ENCODE measurements around the gene OR2A42.
"Not testable (repeated sequence)": the region's sequence is repeated elsewhere in the genome, so short reads cannot be mapped to it uniquely, and the experiment has no call there.

OR2A42 gene

DNA sequence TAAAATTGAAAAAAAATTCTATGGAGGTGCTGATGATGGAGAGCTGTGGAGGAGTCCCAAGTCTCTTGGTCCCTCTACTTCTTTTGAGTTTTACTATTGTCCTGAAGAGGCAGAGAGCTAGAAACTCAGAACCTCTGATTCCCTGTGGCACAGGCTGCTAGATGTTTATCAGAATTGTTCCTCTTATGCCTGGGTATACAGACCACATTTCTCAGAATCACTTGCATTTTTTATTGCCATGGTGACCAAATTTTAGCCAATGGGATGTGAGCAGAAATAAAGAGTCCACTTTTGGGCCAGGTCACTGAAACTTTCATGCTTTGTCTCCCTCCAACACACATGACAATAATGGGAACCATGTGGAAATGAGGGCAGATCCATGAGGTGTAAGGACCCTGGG, 15.7 kb downstream of the OR2A42 start:
- DNase-seq = not testable (repeated sequence)

DNA sequence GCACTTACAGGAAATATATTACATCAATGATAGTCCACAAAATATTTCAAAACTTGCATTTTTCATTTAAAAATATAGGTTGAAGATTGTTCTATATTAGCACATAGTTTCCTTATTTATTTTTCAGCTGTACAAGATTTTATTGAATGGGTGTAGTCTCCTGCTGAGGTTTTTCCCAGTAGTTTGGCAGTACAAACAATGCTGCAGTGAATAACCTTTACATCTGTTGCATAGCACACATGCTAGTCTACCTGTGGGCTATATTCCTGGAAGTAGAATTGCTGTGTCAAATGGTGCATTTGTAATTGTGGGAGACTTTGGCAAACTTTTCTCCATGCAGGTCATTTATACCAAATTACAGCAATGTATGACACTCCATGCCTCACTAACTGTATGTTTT, 18.9 kb downstream of the OR2A42 start:
- DNase-seq = not testable (repeated sequence)

DNA sequence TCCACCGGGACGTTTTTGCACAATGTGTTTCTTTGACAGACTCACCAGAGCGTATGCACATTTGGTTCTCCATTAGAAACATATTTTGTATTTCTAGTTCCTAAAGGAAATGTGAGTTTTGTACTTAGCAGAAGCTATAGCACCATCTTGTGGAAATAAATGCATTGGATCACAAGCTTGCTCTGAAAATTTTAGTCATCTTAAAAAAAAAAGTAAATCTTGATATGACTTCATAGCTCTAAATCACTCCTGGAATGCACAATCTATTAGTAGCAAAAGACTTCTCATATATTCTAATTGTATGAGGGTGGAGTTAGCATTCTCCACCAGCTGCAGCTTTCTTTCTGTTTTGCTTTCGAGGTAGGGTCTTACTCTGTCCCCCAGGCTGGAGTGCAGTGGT, 20.3 kb downstream of the OR2A42 start:
- not testable (repeated sequence) for DNase-seq

DNA sequence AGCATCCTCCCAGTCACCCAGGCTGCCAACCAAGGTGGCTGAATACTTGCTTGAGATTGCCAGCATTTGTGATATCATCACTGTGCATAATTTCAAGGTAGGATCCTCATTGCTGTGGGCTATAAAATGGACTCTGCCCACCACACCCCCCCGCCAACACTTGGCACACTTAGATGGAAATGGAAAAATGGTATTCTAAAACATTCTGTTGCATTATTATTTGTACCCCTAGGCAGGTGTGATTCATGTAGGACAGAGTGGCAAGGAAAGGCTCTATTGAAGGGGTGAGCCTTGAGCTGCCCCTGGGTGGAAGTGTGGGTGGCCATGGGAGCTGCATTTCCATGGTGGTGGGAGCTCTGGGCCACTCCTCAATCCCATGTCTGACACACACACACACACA, 20.8 kb downstream of the OR2A42 start:
- DNase-seq = not testable (repeated sequence)

DNA sequence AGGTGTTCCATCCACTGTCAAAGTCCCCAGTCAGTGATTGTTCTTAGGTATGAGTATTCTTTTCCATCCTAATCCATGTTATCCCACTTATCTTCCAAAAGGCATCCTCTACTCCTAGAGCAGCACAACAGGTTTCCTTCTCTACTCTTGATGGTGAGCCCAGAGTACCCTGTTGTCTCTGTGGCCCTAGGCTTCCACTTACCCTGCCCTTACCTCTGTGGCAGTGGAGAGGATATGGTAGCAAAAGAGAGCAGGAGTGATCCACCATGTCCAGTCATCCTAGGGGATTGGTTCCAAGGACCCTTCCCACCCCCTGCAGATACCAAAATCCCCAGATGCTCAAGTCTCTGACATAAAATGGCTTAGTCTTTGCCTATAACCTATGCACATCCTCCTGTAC, 22.2 kb downstream of the OR2A42 start:
- DNase-seq = not testable (repeated sequence)

DNA sequence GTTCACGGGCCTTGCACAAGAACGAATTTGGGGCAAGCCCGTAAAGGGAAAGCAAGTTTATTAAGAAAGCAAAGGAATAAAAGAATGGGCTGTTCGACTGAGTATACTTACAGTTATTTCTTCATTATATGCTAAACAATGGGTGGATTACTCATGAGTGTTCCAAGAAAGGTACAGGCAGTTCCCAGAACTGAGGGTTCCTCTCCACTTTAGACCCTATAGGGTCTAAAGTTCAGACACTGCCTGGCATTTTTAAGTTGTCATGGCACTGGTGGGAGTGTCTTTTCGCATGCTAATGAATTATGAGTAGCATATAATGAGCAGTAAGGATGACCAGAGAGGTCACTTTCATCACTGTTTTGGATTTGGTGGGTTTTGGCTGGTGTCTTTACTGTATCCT, 34.1 kb downstream of the OR2A42 start:
- not testable (repeated sequence) for DNase-seq

DNA sequence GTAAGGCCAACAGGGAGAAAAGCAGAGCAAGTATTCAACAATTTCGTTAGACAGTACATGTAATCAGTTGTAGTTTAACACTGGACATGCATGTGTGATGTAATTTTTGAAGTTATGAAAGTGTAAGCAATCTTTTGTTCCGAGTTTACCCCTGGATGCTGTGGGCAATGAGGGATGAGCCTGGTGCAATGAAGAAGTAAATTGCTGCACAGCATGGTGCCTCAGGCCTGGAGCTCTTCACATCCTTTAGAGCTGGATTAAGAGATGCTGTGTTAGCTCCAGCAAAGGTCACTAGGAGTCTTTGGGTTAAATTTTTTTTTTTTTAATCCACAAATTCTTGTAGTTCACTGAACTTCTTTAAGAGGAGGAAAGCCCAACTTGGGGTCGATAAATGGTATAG, 36.3 kb downstream of the OR2A42 start:
- DNase-seq = not testable (repeated sequence)

DNA sequence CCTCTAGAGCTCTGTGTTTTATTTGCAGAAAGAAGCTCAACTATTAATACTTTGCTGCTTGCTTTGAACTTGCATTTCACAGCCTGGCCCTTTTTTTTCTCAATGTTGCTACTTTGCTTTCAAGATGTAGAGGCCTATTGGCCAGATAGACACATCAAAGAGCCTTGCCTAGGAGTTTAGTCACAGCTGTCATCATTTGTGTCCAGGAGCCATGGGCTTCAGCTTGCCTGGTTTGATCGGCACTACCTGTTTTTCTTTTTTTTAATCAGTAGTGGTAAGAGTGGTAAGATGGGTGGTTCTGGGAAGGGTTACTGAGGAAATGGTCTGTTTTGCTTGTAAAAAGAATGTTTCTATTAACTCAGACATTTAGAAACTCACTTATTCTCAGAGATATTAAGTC, 37.4 kb downstream of the OR2A42 start:
- not testable (repeated sequence) for DNase-seq

DNA sequence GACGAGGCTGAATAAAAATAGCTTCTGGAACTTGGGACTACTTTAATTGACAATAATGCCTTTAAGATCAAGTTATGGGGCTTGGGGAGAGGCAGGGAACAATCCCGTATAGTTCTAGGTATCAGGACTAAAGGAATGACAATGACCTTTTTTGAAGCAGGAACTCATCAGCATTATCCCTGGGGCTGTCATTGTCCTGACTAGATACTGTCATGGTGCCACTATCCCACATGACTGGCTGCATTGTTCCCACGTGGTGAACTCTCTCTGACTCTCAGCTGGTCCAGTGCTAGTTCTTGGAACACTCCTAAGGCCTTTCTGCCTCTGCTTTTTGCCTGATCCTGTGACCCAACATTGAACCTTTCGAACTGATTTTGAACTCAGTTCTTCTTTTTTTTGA, 40.5 kb downstream of the OR2A42 start:
- DNase-seq = not testable (repeated sequence)

DNA sequence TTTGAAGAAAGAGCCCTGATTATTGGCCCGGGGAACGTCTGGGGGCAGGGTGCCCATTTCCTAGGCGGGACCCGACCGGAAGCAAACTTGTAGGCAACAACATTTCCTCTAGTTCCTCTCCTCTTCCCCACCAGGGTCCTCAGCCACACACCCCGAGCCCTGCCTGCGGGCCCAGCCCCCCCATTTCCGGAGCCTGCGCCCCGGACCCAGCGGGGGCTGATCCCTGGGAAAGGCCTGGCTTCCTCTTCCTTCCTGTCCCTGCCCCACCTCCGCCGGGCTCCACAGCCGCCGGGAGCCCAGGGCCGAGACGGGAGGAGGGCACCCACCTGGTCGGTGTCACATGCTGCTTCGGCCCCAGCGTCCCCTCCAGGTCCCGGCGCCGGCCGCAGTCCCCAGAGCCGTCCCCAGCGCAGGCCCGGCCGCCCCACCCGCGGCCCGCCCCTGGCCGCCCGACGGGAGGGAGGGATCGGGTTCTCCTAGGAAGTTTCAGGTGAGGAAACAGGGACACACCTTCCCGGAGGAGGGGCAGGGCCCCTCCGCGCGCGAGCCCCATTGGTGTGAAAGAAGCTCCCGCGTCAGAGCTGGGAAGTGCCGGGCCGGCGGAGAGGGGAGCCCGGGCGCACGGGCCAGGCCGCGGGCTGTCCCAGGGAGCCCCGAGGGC, 44.1 kb downstream of the OR2A42 start, which contains the start of gene ARHGEF35:
Gene ARHGEF35, minus strand, starts transcription at position 622 of the 661 bp plus-strand sequence. CDS start 7,450 bp downstream, outside the sequence.
- not testable (repeated sequence) for DNase-seq

DNA sequence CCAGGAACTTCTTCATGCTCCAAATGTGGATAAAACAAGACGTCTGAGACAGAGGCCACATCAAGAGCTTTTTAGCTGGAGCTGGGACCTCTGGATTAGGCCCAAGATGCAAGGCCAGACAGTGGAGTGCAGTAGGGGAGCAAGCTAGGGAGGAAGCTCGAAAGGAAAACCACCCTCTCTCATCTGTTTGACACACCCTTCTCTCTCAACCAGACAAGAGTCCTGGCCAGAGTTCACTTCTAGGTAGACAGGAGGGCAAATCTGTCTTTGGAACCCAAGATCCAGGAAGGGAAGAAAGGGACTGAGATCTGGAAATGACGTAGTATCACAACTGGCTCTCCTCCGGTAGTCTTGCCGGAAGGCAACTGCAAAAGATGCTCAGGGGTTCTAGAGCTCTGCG, 45.0 kb downstream of the OR2A42 start:
- not testable (repeated sequence) for DNase-seq

DNA sequence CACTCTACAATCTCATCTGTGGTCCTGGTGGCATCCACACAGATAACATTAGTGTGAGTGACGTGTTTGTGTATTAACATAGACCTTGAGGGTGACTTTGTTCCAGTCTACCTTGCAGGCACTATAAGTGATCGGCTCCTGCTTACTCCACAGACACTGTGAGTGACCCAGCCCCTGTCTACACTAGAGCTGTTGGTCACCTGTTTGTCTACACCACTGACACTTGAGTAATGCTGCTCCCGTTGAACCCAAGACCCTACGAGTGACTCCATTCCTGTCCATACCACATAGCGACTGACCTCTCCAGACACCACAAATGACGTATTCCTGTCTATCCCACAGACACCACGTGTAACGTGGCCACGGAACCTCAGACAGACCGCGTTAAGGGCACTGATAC, 45.6 kb downstream of the OR2A42 start:
- not testable (repeated sequence) for DNase-seq

DNA sequence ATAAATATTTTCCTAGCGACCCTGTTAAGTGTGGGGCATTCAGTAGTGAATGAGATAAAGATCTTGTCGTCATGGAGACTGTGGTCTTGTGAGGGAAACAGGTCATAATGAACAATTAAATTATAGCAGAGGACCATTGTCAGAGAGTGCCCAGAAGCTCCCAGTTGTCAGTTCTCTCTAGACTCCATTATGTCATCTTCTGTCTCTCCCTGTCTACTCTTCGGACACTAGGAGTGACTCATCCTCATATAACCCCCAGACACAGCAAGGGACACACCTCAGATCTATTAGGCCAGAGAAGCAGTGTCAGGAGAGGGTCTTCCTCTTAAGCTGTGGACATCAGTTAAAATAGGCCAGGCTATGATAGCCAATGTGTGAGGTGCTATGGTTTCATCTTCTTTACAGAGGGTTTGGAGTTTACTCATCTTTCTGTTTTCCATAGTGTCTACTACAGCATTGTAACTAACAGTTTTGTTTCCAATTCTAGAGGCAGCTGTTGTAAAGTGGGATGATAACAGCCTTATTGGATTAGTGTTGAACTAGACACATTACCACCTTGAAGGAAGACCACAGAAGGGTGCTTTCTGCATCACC, 50.7 kb downstream of the OR2A42 start:
- DNase-seq = not testable (repeated sequence)

DNA sequence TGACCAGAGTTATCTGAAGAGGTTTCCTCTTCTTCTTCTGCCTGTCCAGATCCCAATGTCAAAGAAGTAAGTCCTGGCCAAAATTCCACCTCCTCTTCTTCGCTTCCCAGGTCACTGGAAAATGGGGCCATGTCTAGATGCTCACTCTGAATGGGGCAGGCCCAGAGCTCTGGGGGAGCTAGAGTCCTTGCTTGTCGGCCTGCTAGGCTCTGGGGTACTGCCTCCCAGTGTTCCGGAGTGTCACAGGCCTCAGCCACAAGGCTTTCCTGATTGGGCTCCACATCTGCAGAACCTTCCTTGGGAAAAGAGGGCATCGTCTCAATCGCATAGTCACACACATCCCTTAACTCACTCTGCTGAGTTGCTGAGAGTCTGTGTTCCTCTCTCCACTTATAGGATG, 51.6 kb downstream of the OR2A42 start:
- DNase-seq = not testable (repeated sequence)

DNA sequence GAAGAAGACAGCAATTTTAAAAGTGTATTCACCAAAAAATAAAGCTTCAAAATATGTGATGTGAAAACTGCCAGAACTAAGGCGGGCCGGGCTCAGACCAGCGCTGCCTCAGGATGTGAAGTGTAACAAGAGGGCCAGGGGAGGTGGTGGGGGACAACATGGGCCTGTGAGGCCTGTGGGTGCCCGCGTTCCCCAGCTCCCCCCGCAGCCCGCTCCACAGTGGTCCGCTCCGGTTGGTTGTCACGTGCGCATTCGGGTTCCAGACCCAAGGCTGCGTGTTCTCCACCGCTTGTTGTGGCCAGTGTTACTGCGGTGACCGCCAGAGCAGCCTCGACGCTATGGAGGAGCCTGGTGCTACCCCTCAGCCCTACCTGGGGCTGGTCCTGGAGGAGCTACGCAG, 56.2 kb downstream of the OR2A42 start, which contains the start of gene CTAGE4:
Gene CTAGE4, plus strand, starts transcription at position 301 of the 400 bp plus-strand sequence. Its CDS starts 38 bp downstream, at position 339.
- not testable (repeated sequence) for DNase-seq

DNA sequence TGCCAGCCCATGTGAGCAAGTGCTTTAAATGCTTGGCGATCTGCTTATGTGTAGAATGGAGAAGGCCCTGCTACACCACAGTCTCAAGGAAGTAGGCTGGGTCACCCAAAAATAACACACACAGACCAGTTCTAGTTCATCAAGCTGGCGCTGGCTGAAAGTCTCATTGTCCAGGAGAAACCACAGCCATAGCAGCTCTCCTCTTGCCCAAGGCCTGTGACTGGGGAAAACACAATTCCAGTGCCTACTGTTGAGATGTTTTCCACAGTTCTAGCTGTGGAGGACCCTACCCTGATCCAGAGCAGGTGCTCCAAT, 60.3 kb downstream of the OR2A42 start:
- not testable (repeated sequence) for DNase-seq

DNA sequence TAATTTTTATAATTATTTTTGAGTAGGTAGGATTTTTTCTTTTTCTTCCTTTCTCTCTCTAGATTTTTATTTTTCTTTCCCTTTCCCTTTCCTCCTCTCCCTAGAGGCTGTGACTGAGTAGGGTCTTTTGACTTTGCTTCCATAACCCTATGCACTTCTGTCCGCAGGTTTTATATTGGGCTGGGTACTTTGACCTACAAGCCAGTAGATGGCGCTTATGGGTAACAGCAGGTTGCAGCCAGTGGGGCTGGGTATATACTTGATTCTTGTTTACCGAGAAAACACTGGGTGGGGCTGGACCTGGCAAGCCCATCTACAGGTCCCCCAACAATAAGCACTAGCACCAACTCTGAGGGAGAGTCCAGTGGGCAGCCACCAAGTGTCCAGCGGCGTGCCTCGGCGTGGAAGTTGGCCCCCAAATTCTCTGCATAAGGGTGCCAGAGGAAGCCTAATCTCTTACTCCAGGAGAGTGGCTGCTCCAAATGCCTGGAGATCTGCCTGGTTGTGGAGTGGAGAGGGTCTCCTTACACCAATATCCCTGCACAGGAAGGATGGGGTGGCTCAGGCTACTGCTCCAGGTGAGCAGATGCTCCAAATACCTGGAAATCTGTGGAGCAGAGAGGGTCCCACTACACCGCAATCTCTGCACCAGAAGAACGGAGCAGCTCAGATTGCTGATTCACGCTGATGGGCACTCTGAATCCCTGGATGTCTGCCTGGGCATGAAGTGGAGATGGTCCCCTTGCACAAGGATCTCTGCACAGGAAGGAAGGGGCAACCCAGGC, 60.8 kb downstream of the OR2A42 start:
- peak; percentile 2 to 28 for DNase-seq
